HepG2 (cell line): Measurements from ENCODE around the gene KLF11. TPM values are rescaled to one million over a fixed set of nuclear protein-coding genes. Genes with fewer than 3 reads are reported as not detected.

Experiments
- BRD4 ChIP-seq: sonication (generic); formaldehyde crosslinking; IDR thresholded peaks from 2 replicates; pipeline ENCODE4 v1.4.0; 2020; ENCODE audit warnings: missing genetic modification reagents
- CEBPB ChIP-seq: IDR thresholded peaks from 2 replicates; pipeline ENCODE4 v1.6.1; 2011; ENCODE audit warnings: low read depth, low read length, improper control_type of control experiment, borderline replicate concordance
- ELF4 ChIP-seq: sonication (generic); formaldehyde crosslinking; IDR thresholded peaks from 2 replicates; pipeline ENCODE4 v1.5.0; 2020; ENCODE audit warnings: missing genetic modification reagents, mild to moderate bottlenecking, moderate library complexity, borderline replicate concordance
- HCFC1 ChIP-seq: fragments of 150-350 bp; IDR thresholded peaks from 2 replicates; pipeline ENCODE4 v1.6.1; 2014; ENCODE audit warnings: low read depth, low read length
- HDAC1 ChIP-seq: sonication (generic); formaldehyde crosslinking; IDR thresholded peaks from 2 replicates; pipeline ENCODE4 v1.5.1; 2020; ENCODE audit warnings: mild to moderate bottlenecking, missing genetic modification reagents
- HDAC6 ChIP-seq: fragments of 200-600 bp; sonication (generic); IDR thresholded peaks from 2 replicates; pipeline ENCODE4 v1.7.0; 2017; ENCODE audit warnings: mild to moderate bottlenecking, antibody characterized with exemption, low read length, low read depth
- HHEX ChIP-seq: IDR thresholded peaks from 2 replicates; pipeline ENCODE4 v1.6.1; 2016; ENCODE audit warnings: control low read depth
- JUNB ChIP-seq: sonication (generic); formaldehyde crosslinking; IDR thresholded peaks from 2 replicates; pipeline ENCODE4 v1.8.0; 2022; ENCODE audit warnings: missing genetic modification reagents, mild to moderate bottlenecking, borderline replicate concordance
- KDM1A ChIP-seq: IDR thresholded peaks from 2 replicates; pipeline ENCODE4 v1.6.1; 2016; ENCODE audit warnings: missing compliant biosample characterization
- KDM2A ChIP-seq: sonication (generic); formaldehyde crosslinking; IDR thresholded peaks from 2 replicates; pipeline ENCODE4 v1.4.0; 2020; ENCODE audit warnings: low read depth, missing genetic modification reagents, borderline replicate concordance
- RBFOX2 ChIP-seq: fragments of 200-400 bp; formaldehyde crosslinking; IDR thresholded peaks from 2 replicates; pipeline ENCODE4 v1.6.1; 2017; ENCODE audit warnings: low read depth, mild to moderate bottlenecking, low read length
- SALL1 ChIP-seq: sonication (generic); formaldehyde crosslinking; IDR thresholded peaks from 2 replicates; pipeline ENCODE4 v1.8.0; 2022; ENCODE audit warnings: mild to moderate bottlenecking, missing genetic modification reagents
- SAP130 ChIP-seq: IDR thresholded peaks from 2 replicates; pipeline ENCODE4 v1.6.1; 2016; ENCODE audit warnings: low read depth
- TCF7 ChIP-seq: sonication (generic); IDR thresholded peaks from 2 replicates; pipeline ENCODE4 v1.6.1; 2016; ENCODE audit warnings: antibody characterized with exemption, low read depth
- ZFP41 ChIP-seq: sonication (generic); formaldehyde crosslinking; IDR thresholded peaks from 2 replicates; pipeline ENCODE4 v1.4.0; 2020; ENCODE audit warnings: mild to moderate bottlenecking, missing genetic modification reagents, borderline replicate concordance
- ZMYM4 ChIP-seq: sonication (generic); formaldehyde crosslinking; IDR thresholded peaks from 2 replicates; pipeline ENCODE4 v1.8.1; 2023; ENCODE audit warnings: mild to moderate bottlenecking, missing genetic modification reagents
- ZNF253 ChIP-seq: sonication (generic); formaldehyde crosslinking; IDR thresholded peaks from 2 replicates; pipeline ENCODE4 v1.8.0; 2022; ENCODE audit warnings: mild to moderate bottlenecking, missing genetic modification reagents, borderline replicate concordance
- ZNF276 ChIP-seq: sonication (generic); formaldehyde crosslinking; IDR thresholded peaks from 2 replicates; pipeline ENCODE4 v1.4.0; 2020; ENCODE audit warnings: mild to moderate bottlenecking, low read depth, missing genetic modification reagents
- ZNF282 ChIP-seq: fragments of 450-650 bp; IDR thresholded peaks from 2 replicates; pipeline ENCODE4 v1.6.1; 2018; ENCODE audit not compliant: partially characterized antibody
- ZNF292 ChIP-seq: sonication (generic); formaldehyde crosslinking; IDR thresholded peaks from 2 replicates; pipeline ENCODE4 v1.8.1; 2022; ENCODE audit warnings: mild to moderate bottlenecking, low read depth, missing genetic modification reagents, borderline replicate concordance
- ZNF34 ChIP-seq: sonication (generic); formaldehyde crosslinking; IDR thresholded peaks from 2 replicates; pipeline ENCODE4 v1.4.0; 2020; ENCODE audit warnings: mild to moderate bottlenecking, missing genetic modification reagents, borderline replicate concordance
- ZNF441 ChIP-seq: sonication (generic); formaldehyde crosslinking; IDR thresholded peaks from 2 replicates; pipeline ENCODE4 v1.7.0; 2021; ENCODE audit warnings: missing genetic modification reagents, borderline replicate concordance
- ZNF552 ChIP-seq: sonication (generic); formaldehyde crosslinking; IDR thresholded peaks from 2 replicates; pipeline ENCODE4 v1.9.0; 2022; ENCODE audit warnings: missing genetic modification reagents, mild to moderate bottlenecking, borderline replicate concordance
- ZNF556 ChIP-seq: sonication (generic); formaldehyde crosslinking; IDR thresholded peaks from 2 replicates; pipeline ENCODE4 v1.4.0; 2020; ENCODE audit warnings: mild to moderate bottlenecking, missing genetic modification reagents, borderline replicate concordance
- ZNF574 ChIP-seq: sonication (generic); formaldehyde crosslinking; IDR thresholded peaks from 2 replicates; pipeline ENCODE4 v1.4.0; 2020; ENCODE audit warnings: missing genetic modification reagents
- ZNF607 ChIP-seq: sonication (generic); formaldehyde crosslinking; IDR thresholded peaks from 2 replicates; pipeline ENCODE4 v1.5.1; 2020; ENCODE audit warnings: missing genetic modification reagents, mild to moderate bottlenecking, borderline replicate concordance
- ZNF615 ChIP-seq: sonication (generic); formaldehyde crosslinking; IDR thresholded peaks from 2 replicates; pipeline ENCODE4 v1.5.0; 2020; ENCODE audit warnings: mild to moderate bottlenecking, missing genetic modification reagents, borderline replicate concordance
- polyA plus RNA-seq, 8 experiments: library from polyadenylated mRNA; depleted of rRNA in 3 of 8; stranded (reverse) in 7 of 8; unstranded in 1 of 8; fragments of >200 nt; fragmentation: Illumina TruSeq in 4 of 8; extraction: Trizol in 4 of 8; gene quantifications; 2 replicates each; pipeline versions ENCODE4 v1.2.1 to v1.2.3, GENCODE V29; 2011 to 2016; ENCODE audit warnings: low read depth in 4 of 8, missing spikeins in 1 of 8, mixed read lengths in 1 of 8; ENCODE audit not compliant: insufficient read depth in 1 of 8
- total RNA-seq, 5 experiments: library from RNA; depleted of rRNA; stranded (reverse); fragments of >200 nt; fragmentation: Illumina TruSeq; extraction: Trizol; gene quantifications; 2 replicates each; pipeline ENCODE4 v1.2.3, GENCODE V29; 2016; ENCODE audit warnings: low read depth in 1 of 5
- TF ChIP-seq, protein P1 (sequence below): sonication (generic); formaldehyde crosslinking; IDR thresholded peaks from 2 replicates; pipeline ENCODE4 v1.4.0; 2020; ENCODE audit warnings: mild to moderate bottlenecking, missing genetic modification reagents

Gene KLF11
- total and polyA plus RNA-seq, 2 of the 13 experiments (the other 11 are each of a cell fraction or from before 2014, with no cell fraction given) = 2.5 to 11.8 TPM

DNA sequence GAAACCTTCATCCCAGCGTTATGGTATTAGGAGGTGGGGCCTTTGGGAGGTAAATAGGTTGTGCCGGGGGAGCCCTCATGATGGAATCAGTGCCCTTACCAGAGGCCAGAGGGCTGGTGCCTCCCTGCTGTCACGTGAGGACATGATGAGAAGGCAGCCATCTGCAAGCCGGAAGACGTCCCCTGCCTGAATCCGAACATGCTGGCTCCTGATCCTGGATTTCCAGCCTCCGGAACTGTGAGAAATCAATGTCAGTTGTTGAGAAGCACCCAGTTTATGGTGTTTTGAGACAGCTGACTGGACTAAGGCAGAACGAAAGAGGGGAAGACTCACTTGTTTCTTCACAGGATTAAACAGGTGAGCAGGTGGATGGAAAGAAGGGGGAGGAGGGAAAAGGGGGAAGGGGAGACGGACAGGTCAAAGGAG lies 13.0 kb upstream of the KLF11 start (continued):
- TF ChIP-seq ZNF276 (CRISPR knock-in tag) (no peak), RBFOX2 (no peak), BRD4 (CRISPR knock-in tag) (no peak), KDM2A (CRISPR knock-in tag) (no peak), SAP130 (peak; percentile 57; the same call in 1 of the 2 replicates), JUNB (CRISPR knock-in tag) (no peak), HDAC6 (no peak), HHEX (CRISPR knock-in tag) (no peak), ZNF34 (CRISPR knock-in tag) (no peak), ZMYM4 (0 out of 2 replicates have a peak, but pooled peaks have one; percentile 39), SALL1 (peak; percentile 63), TCF7 (0 out of 2 replicates have a peak, but pooled peaks have one; percentile 4), ZNF253 (CRISPR knock-in tag) (no peak), ELF4 (0 out of 2 replicates have a peak, but pooled peaks have one; percentile 31), ZNF441 (CRISPR knock-in tag) (0 out of 2 replicates have a peak, but pooled peaks have one; percentile 49), ZNF292 (CRISPR knock-in tag) (0 out of 2 replicates have a peak, but pooled peaks have one; percentile 31), HCFC1 (peak; percentile 24; the same call in 1 of the 2 replicates), ZNF574 (CRISPR knock-in tag) (no peak), ZNF615 (CRISPR knock-in tag) (no peak), ZNF552 (no peak), ZNF556 (CRISPR knock-in tag) (no peak), ZNF607 (CRISPR knock-in tag) (no peak), ZFP41 (no peak), HDAC1 (CRISPR knock-in tag) (no peak; the same call in 1 of the 2 replicates), CEBPB (no peak), KDM1A (CRISPR knock-in tag) (no peak), ZNF282 (no peak)
- TF ChIP-seq, protein P1, sequence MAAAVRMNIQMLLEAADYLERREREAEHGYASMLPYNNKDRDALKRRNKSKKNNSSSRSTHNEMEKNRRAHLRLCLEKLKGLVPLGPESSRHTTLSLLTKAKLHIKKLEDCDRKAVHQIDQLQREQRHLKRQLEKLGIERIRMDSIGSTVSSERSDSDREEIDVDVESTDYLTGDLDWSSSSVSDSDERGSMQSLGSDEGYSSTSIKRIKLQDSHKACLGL = no peak
